Measurements from ENCODE around the gene BAHD1.

Gene BAHD1

DNA sequence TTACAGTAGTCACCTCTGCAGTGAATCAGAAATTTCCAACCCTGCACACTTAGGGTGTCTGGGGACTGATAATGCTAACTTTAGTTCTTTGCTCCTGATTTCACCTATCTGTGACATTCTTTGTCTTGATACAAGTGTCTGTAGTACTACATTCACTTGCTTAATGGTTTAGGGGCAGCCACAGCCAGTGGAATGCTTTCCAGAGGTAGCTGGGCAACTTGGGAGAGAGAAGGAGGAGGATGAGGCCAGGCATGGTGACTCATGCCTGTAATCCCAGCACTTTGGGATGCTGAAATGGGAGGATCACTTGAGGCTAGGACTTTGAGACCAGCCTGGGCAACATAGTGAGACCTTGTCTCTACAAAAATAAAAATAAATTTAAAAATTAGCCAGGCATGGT lies 8.5 kb downstream of the BAHD1 start:
- TF ChIP-seq ZNF8 (CRISPR knock-in tag; IDR thresholded peaks at IDR 0.05) (no peak), TOX (CRISPR knock-in tag; IDR thresholded peaks at IDR 0.05; ENCODE audit: borderline replicate concordance) (no peak), ZFP3 (CRISPR knock-in tag; IDR thresholded peaks at IDR 0.05) (no peak), ESRRG (CRISPR knock-in tag; IDR thresholded peaks at IDR 0.05) (no peak), ZNF70 (CRISPR knock-in tag; IDR thresholded peaks at IDR 0.05) (no peak)
- TF ChIP-seq, protein P1, sequence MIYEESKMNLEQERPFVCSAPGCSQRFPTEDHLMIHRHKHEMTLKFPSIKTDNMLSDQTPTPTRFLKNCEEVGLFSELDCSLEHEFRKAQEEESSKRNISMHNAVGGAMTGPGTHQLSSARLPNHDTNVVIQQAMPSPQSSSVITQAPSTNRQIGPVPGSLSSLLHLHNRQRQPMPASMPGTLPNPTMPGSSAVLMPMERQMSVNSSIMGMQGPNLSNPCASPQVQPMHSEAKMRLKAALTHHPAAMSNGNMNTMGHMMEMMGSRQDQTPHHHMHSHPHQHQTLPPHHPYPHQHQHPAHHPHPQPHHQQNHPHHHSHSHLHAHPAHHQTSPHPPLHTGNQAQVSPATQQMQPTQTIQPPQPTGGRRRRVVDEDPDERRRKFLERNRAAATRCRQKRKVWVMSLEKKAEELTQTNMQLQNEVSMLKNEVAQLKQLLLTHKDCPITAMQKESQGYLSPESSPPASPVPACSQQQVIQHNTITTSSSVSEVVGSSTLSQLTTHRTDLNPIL (CRISPR knock-in tag; IDR thresholded peaks at IDR 0.05; ENCODE audit: low read depth), result no peak
- TF ChIP-seq, protein P2, sequence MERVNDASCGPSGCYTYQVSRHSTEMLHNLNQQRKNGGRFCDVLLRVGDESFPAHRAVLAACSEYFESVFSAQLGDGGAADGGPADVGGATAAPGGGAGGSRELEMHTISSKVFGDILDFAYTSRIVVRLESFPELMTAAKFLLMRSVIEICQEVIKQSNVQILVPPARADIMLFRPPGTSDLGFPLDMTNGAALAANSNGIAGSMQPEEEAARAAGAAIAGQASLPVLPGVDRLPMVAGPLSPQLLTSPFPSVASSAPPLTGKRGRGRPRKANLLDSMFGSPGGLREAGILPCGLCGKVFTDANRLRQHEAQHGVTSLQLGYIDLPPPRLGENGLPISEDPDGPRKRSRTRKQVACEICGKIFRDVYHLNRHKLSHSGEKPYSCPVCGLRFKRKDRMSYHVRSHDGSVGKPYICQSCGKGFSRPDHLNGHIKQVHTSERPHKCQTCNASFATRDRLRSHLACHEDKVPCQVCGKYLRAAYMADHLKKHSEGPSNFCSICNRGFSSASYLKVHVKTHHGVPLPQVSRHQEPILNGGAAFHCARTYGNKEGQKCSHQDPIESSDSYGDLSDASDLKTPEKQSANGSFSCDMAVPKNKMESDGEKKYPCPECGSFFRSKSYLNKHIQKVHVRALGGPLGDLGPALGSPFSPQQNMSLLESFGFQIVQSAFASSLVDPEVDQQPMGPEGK (CRISPR knock-in tag; IDR thresholded peaks at IDR 0.05; ENCODE audit: borderline replicate concordance), result no peak
- ATAC-seq, result peak; percentile 61

DNA sequence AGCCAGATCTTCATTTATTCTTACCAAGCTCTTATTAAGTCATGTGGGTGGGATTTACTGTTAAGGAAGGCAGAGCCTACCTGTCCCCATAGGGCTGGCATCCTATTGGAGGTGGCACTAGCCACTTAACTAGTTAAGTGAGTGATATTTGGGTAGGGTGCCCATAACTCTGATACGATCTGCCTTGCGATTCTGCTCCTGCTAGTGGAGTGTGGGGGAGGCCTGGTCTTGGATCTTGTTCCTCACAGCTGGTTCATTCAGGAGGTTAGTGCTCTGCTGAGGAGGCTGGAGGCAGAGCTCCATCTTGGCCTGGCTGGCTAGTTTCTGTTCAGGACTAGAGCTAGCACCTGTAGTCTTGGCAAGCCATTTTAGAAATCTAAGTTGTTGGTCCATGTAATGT lies 9.3 kb downstream of the BAHD1 start:
- no peak for ATAC-seq
- no peak for TF ChIP-seq ARNTL (CRISPR knock-in tag; IDR thresholded peaks at IDR 0.05; ENCODE audit: borderline replicate concordance, low read depth)
- no peak for TF ChIP-seq ZNF8 (CRISPR knock-in tag; IDR thresholded peaks at IDR 0.05)
- TF ChIP-seq, protein P3, sequence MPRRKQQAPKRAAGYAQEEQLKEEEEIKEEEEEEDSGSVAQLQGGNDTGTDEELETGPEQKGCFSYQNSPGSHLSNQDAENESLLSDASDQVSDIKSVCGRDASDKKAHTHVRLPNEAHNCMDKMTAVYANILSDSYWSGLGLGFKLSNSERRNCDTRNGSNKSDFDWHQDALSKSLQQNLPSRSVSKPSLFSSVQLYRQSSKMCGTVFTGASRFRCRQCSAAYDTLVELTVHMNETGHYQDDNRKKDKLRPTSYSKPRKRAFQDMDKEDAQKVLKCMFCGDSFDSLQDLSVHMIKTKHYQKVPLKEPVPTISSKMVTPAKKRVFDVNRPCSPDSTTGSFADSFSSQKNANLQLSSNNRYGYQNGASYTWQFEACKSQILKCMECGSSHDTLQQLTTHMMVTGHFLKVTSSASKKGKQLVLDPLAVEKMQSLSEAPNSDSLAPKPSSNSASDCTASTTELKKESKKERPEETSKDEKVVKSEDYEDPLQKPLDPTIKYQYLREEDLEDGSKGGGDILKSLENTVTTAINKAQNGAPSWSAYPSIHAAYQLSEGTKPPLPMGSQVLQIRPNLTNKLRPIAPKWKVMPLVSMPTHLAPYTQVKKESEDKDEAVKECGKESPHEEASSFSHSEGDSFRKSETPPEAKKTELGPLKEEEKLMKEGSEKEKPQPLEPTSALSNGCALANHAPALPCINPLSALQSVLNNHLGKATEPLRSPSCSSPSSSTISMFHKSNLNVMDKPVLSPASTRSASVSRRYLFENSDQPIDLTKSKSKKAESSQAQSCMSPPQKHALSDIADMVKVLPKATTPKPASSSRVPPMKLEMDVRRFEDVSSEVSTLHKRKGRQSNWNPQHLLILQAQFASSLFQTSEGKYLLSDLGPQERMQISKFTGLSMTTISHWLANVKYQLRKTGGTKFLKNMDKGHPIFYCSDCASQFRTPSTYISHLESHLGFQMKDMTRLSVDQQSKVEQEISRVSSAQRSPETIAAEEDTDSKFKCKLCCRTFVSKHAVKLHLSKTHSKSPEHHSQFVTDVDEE (CRISPR knock-in tag; IDR thresholded peaks at IDR 0.05), result no peak
- no peak for TF ChIP-seq TCF4 (CRISPR knock-in tag; IDR thresholded peaks at IDR 0.05; ENCODE audit: borderline replicate concordance)
- no peak for TF ChIP-seq BACH2 (CRISPR knock-in tag; IDR thresholded peaks at IDR 0.05; ENCODE audit: borderline replicate concordance)
- no peak for TF ChIP-seq ESRRG (CRISPR knock-in tag; IDR thresholded peaks at IDR 0.05)
- TF ChIP-seq ZNF70 (CRISPR knock-in tag; IDR thresholded peaks at IDR 0.05), result no peak
- TF ChIP-seq CSDC2 (CRISPR knock-in tag; IDR thresholded peaks at IDR 0.05), result no peak
- TF ChIP-seq, protein P2 (CRISPR knock-in tag; IDR thresholded peaks at IDR 0.05; ENCODE audit: borderline replicate concordance), result no peak
- no peak for TF ChIP-seq OSR1 (CRISPR knock-in tag; IDR thresholded peaks at IDR 0.05)
- no peak for TF ChIP-seq RARB (CRISPR knock-in tag; IDR thresholded peaks at IDR 0.05)
- no peak for TF ChIP-seq TOX (CRISPR knock-in tag; IDR thresholded peaks at IDR 0.05; ENCODE audit: borderline replicate concordance)
- TF ChIP-seq GLIS3 (CRISPR knock-in tag; IDR thresholded peaks at IDR 0.05), result no peak
- TF ChIP-seq, protein P4, sequence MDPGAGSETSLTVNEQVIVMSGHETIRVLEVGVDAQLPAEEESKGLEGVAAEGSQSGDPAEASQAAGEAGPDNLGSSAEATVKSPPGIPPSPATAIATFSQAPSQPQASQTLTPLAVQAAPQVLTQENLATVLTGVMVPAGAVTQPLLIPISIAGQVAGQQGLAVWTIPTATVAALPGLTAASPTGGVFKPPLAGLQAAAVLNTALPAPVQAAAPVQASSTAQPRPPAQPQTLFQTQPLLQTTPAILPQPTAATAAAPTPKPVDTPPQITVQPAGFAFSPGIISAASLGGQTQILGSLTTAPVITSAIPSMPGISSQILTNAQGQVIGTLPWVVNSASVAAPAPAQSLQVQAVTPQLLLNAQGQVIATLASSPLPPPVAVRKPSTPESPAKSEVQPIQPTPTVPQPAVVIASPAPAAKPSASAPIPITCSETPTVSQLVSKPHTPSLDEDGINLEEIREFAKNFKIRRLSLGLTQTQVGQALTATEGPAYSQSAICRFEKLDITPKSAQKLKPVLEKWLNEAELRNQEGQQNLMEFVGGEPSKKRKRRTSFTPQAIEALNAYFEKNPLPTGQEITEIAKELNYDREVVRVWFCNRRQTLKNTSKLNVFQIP (CRISPR knock-in tag; IDR thresholded peaks at IDR 0.05; ENCODE audit: borderline replicate concordance, low read depth), result no peak
- no peak for TF ChIP-seq PPARA (CRISPR knock-in tag; IDR thresholded peaks at IDR 0.05; ENCODE audit: borderline replicate concordance)
- TF ChIP-seq ISL1 (CRISPR knock-in tag; IDR thresholded peaks at IDR 0.05), result no peak
- TF ChIP-seq, protein P5, sequence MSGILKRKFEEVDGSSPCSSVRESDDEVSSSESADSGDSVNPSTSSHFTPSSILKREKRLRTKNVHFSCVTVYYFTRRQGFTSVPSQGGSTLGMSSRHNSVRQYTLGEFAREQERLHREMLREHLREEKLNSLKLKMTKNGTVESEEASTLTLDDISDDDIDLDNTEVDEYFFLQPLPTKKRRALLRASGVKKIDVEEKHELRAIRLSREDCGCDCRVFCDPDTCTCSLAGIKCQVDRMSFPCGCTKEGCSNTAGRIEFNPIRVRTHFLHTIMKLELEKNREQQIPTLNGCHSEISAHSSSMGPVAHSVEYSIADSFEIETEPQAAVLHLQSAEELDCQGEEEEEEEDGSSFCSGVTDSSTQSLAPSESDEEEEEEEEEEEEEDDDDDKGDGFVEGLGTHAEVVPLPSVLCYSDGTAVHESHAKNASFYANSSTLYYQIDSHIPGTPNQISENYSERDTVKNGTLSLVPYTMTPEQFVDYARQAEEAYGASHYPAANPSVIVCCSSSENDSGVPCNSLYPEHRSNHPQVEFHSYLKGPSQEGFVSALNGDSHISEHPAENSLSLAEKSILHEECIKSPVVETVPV (CRISPR knock-in tag; IDR thresholded peaks at IDR 0.05), result no peak

Measured in SK-N-SH treated with all-trans-retinoic acid at 6 μM for 48 hours (cell line).